Stimulated activated CD4-positive, alpha-beta T cell treated with anti-CD3 and anti-CD28 coated beads, Interleukin-1b, Interleukin-23, amount 100 ng/mL, for 48 hours (primary cell): Measurements from ENCODE around the gene HAL.
"Not testable (repeated sequence)": the region's sequence is repeated elsewhere in the genome, so short reads cannot be mapped to it uniquely, and the experiment has no call there.

Experiments used
- DNase-seq: peaks from one replicate; pipeline ENCODE4 v3.0.0-alpha.2; 2020

Gene HAL

DNA sequence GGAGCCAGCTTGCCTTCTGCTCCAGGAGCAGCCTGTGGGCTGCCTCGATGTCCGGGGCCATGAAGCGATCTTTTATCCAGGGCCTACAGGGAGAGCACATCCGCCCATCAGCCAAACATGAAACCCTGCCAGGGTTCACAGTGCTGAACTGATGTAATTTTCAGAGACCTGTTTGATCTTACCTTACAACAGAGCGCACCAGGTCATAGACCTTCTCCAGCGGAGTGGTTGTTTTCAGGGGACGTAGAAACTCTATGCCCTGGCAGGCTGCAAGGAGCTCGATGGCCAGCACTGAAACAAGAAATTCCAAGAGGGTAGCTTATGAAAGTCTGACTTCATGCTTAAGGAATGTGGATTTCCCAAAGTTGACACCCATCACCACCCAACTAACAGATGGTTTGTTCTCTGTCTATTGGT, 19.7 kb downstream of the HAL start:
- no peak for DNase-seq

DNA sequence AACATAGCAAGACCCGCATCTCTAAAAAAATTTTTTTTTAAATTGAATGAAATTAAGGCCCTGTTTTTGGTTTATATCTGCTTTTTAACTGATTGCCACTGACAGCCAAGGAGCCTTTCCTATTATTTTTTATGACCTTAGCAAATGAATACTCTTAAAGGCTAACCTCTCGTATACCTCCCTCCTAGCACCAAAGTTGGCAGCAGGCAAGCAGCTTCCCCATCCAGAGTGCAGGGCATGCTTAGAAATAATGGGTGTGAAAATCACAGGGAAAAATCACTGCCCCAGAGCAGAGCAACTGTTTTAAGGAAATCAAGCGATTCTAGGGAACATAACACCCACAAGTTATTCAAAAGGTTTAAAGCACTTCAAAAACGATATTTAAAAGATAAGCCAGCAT, 20.7 kb downstream of the HAL start:
- DNase-seq, result no peak

DNA sequence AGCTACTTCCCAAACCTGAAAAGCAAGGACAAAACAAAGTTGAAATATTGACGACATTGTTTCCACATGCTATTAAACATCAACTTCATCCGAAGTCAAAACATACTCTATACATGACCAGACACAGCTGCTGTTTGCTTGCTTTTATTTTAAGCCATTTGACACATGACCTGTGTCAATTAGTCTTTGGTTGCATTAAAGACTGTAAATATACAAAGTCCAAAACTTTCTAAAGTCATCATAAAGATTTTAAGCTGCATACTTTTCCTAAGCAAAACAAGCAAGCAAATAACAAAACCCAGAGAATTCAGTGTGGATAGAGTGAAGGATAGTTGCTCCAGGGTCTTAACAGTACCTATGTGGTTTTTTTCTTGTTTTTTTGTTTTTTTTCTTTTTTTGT, 21.8 kb downstream of the HAL start:
- DNase-seq, result no peak

DNA sequence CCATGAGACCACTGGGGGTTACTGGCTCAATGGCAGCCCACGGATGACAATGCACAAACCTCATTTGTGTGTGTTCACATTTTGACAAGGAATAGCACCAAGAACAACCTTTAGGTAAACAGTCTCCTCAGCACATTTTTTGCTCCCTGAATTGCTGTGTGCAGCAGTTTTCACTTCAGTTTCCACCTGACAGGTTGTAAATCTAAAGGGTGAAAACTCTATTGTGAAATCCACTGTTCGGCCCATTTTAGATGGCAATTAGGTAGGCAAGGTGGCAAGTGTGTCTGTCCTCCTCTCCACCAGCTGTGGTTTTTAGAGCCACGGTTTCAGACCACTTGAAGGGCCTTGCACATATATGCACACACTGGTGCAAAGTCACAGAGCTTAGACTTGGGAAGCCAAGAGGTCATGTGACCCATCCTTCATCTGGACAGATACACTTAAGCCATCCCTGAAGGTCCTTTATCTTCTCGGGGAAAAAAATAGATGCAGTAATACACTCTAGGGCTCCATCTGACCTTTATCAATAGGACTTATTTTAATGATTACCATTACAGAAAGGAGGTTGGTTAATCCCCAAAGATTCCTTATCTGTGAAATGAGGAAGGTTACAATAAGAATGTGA, 23.2 kb downstream of the HAL start:
- no peak for DNase-seq

DNA sequence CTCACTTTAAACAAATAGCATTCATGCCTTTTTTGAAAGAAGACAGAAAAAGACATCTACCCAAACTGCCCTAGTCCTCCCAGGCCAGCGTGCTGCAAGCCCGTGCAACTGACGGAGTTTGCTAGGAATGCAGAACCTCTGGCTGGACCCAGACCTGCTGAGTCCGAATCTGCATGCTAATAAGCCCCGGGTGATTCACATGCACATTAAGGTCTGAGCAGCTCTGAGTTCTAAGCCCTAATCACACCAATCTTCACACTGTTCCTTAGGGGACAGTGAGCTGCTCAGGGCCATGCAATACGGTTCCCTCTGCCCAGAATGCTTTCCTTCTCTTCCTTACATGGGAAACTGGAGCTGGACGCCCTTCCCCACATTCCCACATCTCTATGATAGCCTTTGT, 25.2 kb downstream of the HAL start:
- no peak for DNase-seq

DNA sequence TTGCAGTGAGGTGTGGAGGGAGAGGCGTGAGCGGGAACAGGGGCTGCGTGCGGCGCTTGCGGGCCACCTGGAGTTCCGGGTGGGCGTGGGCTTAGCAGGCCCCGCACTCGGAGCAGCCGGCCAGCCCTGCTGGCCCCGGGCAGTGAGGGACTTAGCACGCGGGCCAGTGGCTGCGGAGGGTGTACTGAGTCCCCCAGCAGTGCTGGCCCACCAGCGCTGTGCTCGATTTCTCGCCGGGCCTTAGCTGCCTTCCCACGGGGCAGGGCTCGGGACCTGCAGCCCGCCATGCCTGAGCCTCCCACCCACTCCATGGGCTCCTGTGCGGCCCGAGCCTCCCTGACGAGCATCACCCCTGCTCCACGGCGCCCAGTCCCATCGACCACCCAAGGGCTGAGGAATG, 27.0 kb downstream of the HAL start:
- DNase-seq, result not testable (repeated sequence)

DNA sequence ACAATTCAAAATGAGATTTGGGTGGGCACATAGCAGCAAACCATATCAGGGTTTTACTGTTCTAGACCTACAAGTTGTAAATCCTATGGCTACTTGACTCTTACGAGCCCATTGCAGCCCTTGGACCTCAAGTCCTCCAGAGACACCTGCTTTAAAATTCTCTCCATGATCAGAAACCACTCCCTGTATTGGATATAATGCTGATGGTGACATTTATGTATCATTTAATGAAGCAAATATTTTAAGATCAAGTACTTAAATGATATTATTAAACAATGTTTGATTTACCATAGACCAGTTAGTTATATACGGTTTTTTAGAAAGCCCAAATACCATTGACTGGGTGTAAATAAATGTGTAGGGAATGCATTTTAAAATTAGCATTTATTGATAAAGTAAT, 28.8 kb downstream of the HAL start:
- DNase-seq, result no peak

DNA sequence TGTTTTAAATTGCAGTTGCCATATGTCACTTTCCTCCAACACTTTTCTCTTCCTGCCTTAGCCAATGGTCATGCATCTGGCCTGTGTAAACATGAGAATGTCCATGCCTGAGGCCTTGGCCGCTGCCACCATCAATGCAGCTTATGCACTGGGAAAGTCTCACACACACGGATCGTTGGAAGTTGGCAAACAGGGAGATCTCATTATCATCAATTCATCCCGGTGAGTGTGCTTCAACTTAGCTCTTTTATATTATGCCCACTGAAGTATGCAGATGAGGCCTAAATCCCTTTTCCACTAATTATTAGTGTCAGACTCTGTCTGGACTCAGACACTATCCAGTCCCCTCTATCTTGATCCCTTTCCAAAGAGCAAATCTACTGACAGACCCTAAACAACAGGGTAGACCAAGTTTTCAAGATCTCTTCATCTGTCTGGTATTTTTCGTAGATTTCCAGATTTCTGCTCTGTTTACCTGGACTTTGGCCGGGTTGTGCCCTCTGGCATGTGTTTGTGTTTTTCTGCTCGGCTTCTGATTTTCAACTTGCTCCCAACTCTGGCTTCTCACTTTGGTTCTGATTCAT, 29.8 kb downstream of the HAL start:
- no peak for DNase-seq

DNA sequence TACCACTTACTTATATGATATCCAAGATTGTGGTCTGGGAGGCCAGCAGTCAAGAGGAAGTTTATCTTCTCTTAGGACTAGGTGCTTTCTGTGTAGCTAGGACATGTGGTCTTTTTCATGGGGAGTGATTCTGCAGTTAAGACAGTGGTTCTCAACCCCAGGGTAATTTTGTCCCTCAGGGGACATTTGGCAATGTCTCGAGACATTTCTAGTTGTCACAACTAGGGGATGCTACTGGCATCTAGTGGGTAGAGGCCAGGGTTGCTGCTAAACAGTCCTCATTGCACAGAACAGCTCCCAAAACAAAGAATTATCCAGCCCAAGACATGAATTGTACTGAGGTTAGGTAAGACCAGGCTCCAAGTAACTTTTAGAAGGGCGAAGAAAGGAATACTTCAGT, 33.0 kb downstream of the HAL start:
- DNase-seq, result no peak

DNA sequence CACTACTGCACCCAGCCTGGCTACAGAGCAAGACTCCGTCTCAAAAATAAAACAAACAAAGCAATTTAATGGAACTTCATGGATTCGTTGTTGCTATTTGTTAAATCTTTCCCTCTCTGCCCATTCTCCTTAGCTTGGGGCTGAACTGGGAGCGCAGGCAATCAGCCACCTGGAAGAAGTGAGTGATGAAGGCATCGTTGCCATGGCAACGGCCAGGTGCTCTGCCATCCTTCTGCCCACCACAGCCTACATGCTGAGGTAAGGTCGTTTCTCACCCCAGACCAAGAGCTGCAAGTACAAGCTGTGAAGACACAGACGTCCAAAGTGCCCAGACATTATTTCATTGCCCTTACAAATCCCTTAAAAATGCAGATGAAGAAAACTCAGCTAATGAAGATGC, 33.9 kb downstream of the HAL start:
- DNase-seq, result no peak

DNA sequence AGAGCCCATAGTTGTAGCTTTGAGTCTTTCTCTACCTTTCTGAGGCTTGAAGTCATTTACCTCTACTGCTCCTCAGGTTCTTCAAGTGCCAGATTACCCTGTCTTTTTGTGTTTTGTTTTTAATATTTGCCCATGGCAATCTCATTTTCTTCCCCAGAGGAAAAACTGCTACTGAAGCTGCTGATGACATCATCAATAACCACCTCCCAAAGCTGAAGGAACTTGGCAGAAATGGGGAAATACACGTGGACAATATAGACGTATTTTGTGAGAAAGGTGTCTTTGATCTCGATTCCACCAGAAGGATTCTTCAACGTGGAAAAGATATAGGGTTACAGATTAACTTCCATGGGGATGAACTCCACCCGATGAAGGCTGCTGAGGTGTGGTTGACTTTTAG, 35.9 kb downstream of the HAL start:
- DNase-seq, result no peak

DNA sequence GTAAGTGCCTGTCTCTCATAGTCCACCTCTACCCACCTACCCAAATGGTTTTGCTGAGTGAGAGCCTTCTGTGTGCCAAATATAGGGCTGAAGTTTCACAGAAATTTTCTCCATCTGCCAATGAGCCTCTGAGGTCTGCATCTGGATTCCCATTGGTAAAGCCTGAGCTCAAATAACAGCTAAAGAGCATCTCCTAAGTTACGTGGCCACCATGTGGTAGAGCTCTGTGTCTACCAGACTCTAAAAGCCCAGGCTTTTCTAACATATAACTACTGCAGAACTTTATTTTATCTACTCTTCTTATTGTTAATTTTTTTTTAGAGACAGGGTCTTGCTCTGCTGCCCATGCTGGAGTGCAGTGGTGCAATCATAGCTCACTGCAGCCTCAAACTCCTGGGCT, 37.0 kb downstream of the HAL start:
- DNase-seq, result no peak

DNA sequence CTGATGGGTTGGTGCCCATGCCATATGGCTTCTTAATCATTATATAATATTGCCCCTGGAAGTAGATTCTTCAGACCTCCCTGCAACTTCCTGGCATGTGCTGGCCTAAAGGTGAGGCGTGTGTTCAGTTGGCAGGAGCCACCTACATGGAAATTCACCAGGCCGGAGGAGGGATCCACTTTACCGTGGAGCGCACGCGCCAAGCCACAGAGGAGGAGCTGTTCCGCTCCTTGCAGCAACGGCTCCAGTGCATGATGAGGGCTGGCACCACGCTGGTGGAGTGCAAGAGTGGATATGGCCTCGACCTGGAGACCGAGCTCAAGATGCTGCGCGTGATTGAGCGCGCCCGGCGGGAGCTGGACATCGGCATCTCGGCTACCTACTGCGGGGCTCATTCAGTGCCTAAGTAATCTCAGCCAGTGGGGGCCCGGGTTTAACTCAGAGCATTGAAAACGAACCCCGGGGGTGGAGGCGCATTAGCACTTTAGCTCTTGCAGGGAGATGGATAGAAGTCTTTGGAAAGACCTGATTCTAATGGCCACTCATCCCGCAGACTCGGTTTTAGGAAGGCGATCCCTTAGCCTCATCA, 39.5 kb downstream of the HAL start:
- DNase-seq, result no peak

DNA sequence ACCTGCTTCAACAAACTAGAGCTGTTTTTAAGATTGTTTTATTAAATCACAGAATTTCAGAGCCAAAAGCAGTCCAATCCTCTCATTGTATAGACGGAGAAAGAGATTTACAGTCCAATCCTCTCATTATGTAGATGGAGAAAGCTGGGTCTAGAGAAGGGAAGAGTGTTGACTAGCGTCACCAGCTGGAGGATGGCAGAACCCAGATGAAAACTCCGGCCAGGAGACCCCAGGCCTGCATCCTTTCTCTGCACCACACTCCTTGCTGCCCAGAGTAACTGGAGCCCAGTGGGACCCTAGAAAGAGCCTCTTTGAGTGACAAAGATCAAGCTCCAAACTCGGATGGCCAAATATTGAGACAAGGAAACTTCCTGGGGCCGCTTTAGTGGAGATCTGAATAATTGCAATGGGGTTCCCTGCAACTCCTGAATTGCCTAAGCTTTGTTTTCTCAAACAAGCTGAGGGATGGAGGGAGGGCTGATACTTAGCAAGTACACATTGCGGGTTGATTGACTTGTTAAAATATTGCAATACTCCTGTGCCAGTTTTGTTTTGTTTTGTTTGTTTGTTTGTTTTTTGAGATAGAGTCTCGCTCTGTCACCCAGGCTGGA, 40.5 kb downstream of the HAL start:
- no peak for DNase-seq

DNA sequence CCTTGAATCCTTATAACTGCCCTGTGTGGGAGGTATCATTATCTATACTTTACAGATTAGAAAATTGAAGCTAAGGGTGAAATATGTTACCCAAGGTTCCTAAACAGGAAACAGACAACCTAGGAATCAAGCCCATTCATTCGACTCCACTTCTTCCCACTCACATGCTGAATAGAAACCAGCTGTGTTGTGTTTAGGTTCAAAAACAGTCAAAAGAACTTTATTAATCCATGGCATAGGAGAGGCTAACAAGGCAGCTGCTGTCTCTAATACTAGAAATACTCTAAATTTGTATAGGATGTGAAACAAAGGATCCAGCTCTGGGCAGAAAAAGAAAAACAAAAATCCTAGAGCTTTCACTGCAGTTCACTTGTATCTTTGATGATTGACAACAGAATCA, 43.1 kb downstream of the HAL start:
- DNase-seq, result no peak

DNA sequence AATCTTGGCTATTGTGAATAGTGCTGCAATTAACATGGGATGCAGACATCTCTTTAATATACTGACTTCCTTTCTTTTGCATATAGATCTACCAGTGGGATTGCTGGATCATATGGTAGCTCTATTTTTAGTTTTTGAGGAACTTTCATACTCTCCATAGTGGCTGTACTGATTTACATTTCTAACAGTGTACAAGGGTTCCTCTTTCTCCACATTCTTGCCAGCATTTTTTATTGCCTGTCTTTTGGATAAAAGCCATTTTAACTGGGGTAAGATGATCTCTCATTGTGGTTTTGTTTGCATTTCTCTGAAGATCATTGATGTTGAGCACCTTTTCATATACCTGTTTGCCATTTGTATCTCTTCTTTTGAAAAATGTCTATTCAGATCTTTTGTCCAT, 44.6 kb downstream of the HAL start:
- DNase-seq, result no peak

DNA sequence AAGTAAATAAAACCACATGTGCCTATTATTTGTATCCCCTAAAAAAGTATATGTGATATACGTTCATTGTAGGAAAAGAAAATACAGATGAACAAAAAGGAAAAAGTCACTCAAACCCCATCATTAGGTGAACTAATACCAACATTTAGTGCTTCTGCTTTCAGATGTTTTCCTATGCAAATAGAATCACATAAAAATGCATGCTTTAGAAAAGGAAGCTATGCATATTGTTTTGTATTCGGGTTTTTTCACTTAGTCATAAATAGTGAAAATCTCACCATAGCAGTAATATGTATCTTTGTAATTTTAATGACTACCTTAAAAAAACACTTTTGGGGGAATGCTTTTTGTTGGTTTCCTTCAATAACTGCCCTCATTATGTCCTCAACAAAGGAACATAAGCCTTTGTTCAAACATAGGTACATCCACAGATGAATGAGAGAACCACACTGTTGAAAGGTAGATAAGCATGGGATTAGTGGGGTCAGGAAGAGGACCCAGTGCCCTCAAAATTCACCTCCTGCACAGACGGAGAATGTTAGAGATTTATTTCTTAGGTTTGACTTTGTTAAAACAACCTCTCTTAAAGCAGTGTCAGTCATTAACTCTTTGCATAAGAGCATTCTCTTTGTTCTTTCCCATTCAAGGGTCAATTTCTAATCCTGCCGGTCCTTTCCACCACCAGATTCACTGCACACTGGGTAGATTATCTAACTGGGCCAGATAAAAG, 46.5 kb downstream of the HAL start:
- no peak for DNase-seq

DNA sequence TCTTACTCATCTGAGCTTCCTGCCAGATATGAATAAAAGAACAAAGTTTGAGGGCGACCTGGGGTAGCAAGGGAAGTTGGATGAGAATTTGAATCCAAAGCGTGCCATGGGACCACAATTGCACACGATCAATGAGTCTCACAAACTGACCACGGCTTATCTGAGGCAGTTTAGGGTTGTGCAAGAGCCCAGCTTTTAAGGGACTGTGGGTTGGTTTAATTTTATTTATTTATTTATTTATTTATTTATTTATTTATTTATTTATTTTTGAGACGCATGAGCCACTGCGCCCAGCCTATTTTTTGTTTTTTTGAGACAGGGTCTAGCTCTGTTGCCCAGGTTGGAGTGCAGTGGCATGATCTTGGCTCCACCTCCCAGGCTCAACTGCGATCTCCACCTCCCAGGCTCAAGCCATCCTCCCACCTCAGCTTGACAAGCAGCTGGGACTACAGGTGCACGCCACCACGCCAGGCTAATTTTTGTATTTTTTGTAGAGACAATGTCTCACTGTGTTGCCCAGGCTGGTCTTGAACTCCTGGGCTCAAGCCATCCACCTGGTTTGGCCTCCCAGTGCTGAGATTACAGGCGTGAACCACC, 51.9 kb downstream of the HAL start:
- DNase-seq, result no peak

DNA sequence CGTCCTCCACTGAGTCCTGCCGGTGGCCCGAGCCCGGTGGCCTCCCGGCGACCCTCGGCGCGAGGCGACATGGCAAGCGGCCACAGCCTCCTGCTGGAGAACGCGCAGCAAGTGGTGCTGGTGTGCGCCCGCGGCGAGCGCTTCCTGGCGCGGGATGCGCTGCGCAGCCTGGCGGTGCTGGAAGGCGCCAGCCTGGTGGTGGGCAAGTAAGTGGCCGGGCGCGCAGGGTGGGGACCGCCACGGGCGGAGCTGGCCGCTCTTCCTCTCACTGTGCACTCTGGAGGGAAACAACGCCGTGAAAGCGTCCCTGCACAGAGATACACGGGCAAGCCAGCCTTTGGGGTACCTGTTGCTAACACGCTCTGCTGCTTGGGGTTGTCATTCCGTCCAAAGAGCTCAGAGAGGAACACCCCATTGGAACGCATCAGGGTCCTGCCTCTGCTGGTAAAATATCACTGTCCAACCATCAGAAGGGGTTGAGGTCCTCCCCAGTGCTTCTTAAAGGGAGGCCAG, 52.8 kb downstream of the HAL start, which contains the start of gene AMDHD1:
TSS of gene AMDHD1 (plus strand) at position 2 of the 513 bp plus-strand sequence. CDS start at position 70, 68 bp downstream.
- DNase-seq, result peak; percentile 56

DNA sequence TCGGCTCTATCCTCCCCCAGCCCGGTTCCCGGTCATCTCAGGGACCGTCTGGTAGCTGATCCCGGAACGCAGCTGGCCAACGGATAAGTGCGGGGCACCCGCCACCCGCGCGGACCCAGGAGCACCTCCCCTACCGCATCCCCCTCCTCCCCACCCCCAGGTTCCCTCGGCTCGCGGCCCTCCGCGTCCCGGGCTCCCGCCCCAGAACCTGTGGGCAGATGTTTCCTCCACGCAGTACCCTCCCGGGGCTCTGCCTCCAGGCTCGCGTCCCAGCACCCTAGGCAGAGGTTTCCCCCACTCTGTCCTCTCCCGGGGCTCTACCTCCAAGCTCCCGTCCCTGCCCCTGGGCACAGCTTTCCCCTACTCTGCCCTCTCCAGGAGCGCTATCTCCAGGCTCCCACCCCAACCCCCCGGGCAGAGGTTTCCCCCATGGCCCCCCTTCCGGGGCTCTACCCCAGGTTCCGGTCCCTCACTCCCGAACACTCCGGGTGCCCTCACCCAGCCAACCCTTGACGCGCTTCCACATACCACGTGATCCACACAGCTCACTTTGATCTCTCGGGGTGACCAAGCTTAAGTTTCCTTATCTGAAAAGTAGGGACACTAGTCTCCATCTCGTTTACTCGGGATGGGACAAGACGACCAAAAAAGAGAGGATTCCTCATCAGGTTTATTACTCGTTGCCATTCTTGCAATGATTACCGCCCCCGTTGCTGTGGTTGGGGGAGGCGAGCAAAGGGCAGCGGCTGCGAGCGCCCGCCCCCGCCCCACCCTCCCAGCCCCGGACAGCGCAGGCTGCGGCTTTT, 53.4 kb downstream of the HAL start, which contains the start of gene CCDC38:
TSS of gene CCDC38 (minus strand) at position 91 of the 806 bp plus-strand sequence. CDS start 6,105 bp downstream, outside the sequence.
- DNase-seq, result peak; percentile 88

DNA sequence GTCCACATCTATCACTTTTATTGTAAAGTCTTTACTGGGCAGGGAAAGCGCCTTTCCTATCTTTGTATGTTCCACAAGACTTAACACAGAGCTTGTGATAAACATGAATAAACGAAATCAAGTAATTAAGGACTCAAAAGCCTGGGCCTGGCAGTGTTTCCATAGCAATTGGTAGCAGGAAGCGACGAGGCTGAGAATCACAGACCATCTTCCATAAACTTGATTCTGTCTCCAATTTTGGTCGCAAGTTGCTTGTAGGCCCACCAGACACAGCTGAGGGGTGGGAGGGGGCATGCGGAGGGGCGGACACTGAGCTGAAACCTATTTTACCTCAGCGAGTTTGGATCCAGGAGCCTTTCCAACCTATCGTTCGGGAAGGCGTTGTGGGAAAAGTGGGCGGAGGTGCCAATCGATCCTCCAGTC, 54.0 kb downstream of the HAL start:
- DNase-seq, result peak; percentile 3

DNA sequence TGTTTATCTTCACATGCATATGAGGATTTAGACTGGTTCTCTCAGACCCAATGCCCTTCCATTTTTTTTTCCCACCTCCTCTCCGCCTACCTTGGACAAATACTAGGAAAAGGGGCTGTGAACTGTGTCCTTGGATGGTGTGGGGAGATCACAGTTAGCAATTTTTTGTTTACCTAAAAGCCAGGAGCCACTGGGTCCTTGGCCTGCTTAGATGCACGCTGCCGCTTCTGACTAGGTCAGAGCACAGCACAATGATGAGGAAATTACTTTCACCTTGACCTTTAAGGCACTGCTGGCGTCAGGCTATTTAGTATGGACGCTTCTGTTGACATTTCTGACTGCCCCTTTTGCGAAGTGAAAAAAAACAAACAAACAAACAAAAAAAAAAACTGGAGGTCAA, 55.6 kb downstream of the HAL start:
- DNase-seq, result no peak
